ENCODE data around the gene GSTK1. TPM values are rescaled to one million over a fixed set of nuclear protein-coding genes. Genes with fewer than 3 reads are reported as not detected.

Gene GSTK1
- polyA plus RNA-seq, 1 of the 3 experiments (the other 2 are of a cell fraction), result 299 TPM

GRCh38 chr7:143256325-143256724 is 6.9 kb upstream of the GSTK1 start:
- WGBS (ENCODE audit: low lambda C conversion rate), result 71% methylated on average over 3 of the region's 3 CpGs
- Histone ChIP-seq H3K9me2 (no peaks in the 10 kb centered on the region), H3K9me3 (peaks cover 11% of the 10 kb centered on the region; the same call in 1 of the 2 replicates), H3K9ac (no peak overlapping the region), H3K27me3 (ENCODE audit: insufficient read depth) (no peaks in the 10 kb centered on the region), H3K36me3 (replicated peaks in 1 of 2; ENCODE audit: control insufficient read depth in 1 of 2, insufficient read depth in 2 of 2, low read length in 1 of 2) (no peaks in the 10 kb centered on the region), H3K27ac (ENCODE audit: low read depth in 2 of 2, low read length in 1 of 2) (no peak overlapping the region), H3F3A (replicated peaks; ENCODE audit: insufficient read depth) (no peaks in the 10 kb centered on the region), H3K4me1 (ENCODE audit: control insufficient read depth in 1 of 2, insufficient read depth in 2 of 2, low read depth in 1 of 2, low read length in 1 of 2) (no peaks in the 10 kb centered on the region), H3K4me3 (ENCODE audit: low read depth in 2 of 2, low read length in 1 of 2) (no peak overlapping the region), H3K4me2 (no peak overlapping the region), H2AFZ (ENCODE audit: low read depth) (no peak overlapping the region), H4K20me1 (ENCODE audit: insufficient read depth) (no peaks in the 10 kb centered on the region), H3K79me2 (ENCODE audit: insufficient read depth) (no peaks in the 10 kb centered on the region)
- TF ChIP-seq USF1 (IDR thresholded peaks at IDR 0.05; ENCODE audit: borderline replicate concordance, low read depth), result no peak
- no peak for TF ChIP-seq MEF2A (IDR thresholded peaks at IDR 0.05; ENCODE audit: borderline replicate concordance, low read depth)
- no peak for TF ChIP-seq TAF1 (IDR thresholded peaks at IDR 0.05; ENCODE audit: borderline replicate concordance, low read depth, low read length)
- no peak for TF ChIP-seq EP300 (IDR thresholded peaks at IDR 0.05; ENCODE audit: borderline replicate concordance in 1 of 2, low read depth in 1 of 2, low read length in 1 of 2)
- peak; percentile 21; the same call in 1 of the 2 replicates for TF ChIP-seq CTCF (IDR thresholded peaks at IDR 0.05)
- ChIA-PET POLR2A (no interaction called here), CTCF (interaction anchor here (0.6 to 2.5 kb wide), 4 partner anchors 13 to 124 kb away, joined by 3 to 12 read pairs (median 4); no protein-coding TSS in a partner anchor)
- no peak for DNase-seq

GRCh38 chr7:143256932-143257331 is 6.3 kb upstream of the GSTK1 start:
- Histone ChIP-seq H3K4me2 (no peak overlapping the region), H3K36me3 (replicated peaks in 1 of 2; ENCODE audit: control insufficient read depth in 1 of 2, insufficient read depth in 2 of 2, low read length in 1 of 2) (no peaks in the 10 kb centered on the region), H3K4me1 (ENCODE audit: control insufficient read depth in 1 of 2, insufficient read depth in 2 of 2, low read depth in 1 of 2, low read length in 1 of 2) (no peaks in the 10 kb centered on the region), H3K4me3 (ENCODE audit: low read depth in 2 of 2, low read length in 1 of 2) (no peak overlapping the region), H3K9ac (no peak overlapping the region), H3K79me2 (ENCODE audit: insufficient read depth) (no peaks in the 10 kb centered on the region), H3K9me2 (no peaks in the 10 kb centered on the region), H2AFZ (ENCODE audit: low read depth) (no peak overlapping the region), H3K27ac (ENCODE audit: low read depth in 2 of 2, low read length in 1 of 2) (no peak overlapping the region), H3K27me3 (ENCODE audit: insufficient read depth) (no peaks in the 10 kb centered on the region), H4K20me1 (ENCODE audit: insufficient read depth) (no peaks in the 10 kb centered on the region), H3F3A (replicated peaks; ENCODE audit: insufficient read depth) (no peaks in the 10 kb centered on the region), H3K9me3 (peaks cover 11% of the 10 kb centered on the region; the same call in 1 of the 2 replicates)
- ChIA-PET POLR2A (no interaction called here), CTCF (interaction anchor here (0.6 to 1.5 kb wide), 3 partner anchors 11 to 67 kb away, joined by 3 to 4 read pairs (median 3); no protein-coding TSS in a partner anchor)
- no peak for TF ChIP-seq RAD21 (IDR thresholded peaks at IDR 0.05; ENCODE audit: low read length)
- TF ChIP-seq CTCF (IDR thresholded peaks at IDR 0.05), result no peak
- TF ChIP-seq REST (IDR thresholded peaks at IDR 0.05; ENCODE audit: low read depth, low read length), result no peak
- TF ChIP-seq TAF1 (IDR thresholded peaks at IDR 0.05; ENCODE audit: borderline replicate concordance, low read depth, low read length), result no peak
- TF ChIP-seq MXI1 (IDR thresholded peaks at IDR 0.05; ENCODE audit: low read depth, low read length), result no peak
- TF ChIP-seq CHD2 (IDR thresholded peaks at IDR 0.05; ENCODE audit: low read length, partially characterized antibody), result no peak
- TF ChIP-seq RXRA (IDR thresholded peaks at IDR 0.05; ENCODE audit: borderline replicate concordance, low read depth), result no peak
- no peak for TF ChIP-seq FOXJ3 (CRISPR knock-in tag; IDR thresholded peaks at IDR 0.05)
- no peak for TF ChIP-seq FOSL2 (IDR thresholded peaks at IDR 0.05; ENCODE audit: borderline replicate concordance, low read depth)
- TF ChIP-seq PBX3 (IDR thresholded peaks at IDR 0.05), result no peak
- TF ChIP-seq GABPA (IDR thresholded peaks at IDR 0.05; ENCODE audit: low read depth), result no peak
- TF ChIP-seq NRF1 (IDR thresholded peaks at IDR 0.05; ENCODE audit: low read depth, low read length), result no peak
- no peak for TF ChIP-seq POLR2AphosphoS5 (IDR thresholded peaks at IDR 0.05; ENCODE audit: low read depth, low read length)
- TF ChIP-seq YY1 (IDR thresholded peaks at IDR 0.05; ENCODE audit: low read depth), result no peak
- WGBS (ENCODE audit: low lambda C conversion rate), result 74% methylated on average over 4 of the region's 4 CpGs
- DNase-seq, result no peak
